NCI-H446 (cell line): ENCODE data around the gene MVP.
A peak's percentile ranks its signal among the peaks of the same experiment; 100 is the strongest.
"Not testable (repeated sequence)": the region's sequence is repeated elsewhere in the genome, so short reads cannot be mapped to it uniquely, and the experiment has no call there.

Source experiments
- DNase-seq, 2 experiments: peaks; one replicate each; lab custom pipeline; 2025; lab: John Stamatoyannopoulos, UW

The MVP gene

GRCh38 chr16:29815032-29815721 lies 5.1 kb upstream of the MVP start:
- peak in 1 of 2 experiments; percentile 50 for DNase-seq

GRCh38 chr16:29815793-29816693 lies 4.2 kb upstream of the MVP start, which contains the start of gene PAGR1:
TSS of gene PAGR1 (plus strand) at chr16:29816152. CDS start at chr16:29816526, 374 bp downstream.
- peak; percentile 96 to 99 for DNase-seq

- peak in 1 of 2 experiments; percentile 58 for DNase-seq
These were observed 3.4 kb upstream of the MVP start for GRCh38 chr16:29816694-29817441.

GRCh38 chr16:29818082-29818481 lies 2.2 kb upstream of the MVP start:
- no peak for DNase-seq

- DNase-seq, result no peak
These were observed 756 bp upstream of the MVP start for GRCh38 chr16:29819506-29819905.

- DNase-seq, result peak in 1 of 2 experiments; percentile 55
These were observed 724 bp downstream of the MVP start for GRCh38 chr16:29820730-29821642.

- DNase-seq, result no peak
These were observed 1.4 kb downstream of the MVP start for GRCh38 chr16:29821643-29822115.

- DNase-seq, result peak in 1 of 2 experiments; percentile 32
These were observed 4.4 kb downstream of the MVP start for GRCh38 chr16:29824589-29825144.

- DNase-seq, result peak; percentile 81 to 96
These were observed 5.1 kb downstream of the MVP start for GRCh38 chr16:29825145-29826044.

- DNase-seq, result no peak
These were observed 6.1 kb downstream of the MVP start for GRCh38 chr16:29826342-29826695.

- no peak for DNase-seq
These were observed 10.5 kb downstream of the MVP start for GRCh38 chr16:29830774-29831173.

- DNase-seq, result no peak
These were observed 11.2 kb downstream of the MVP start for GRCh38 chr16:29831490-29831889.

- DNase-seq, result not testable (repeated sequence)
These were observed 13.0 kb downstream of the MVP start for GRCh38 chr16:29833219-29833618.

GRCh38 chr16:29834079-29834478 lies 13.8 kb downstream of the MVP start:
- DNase-seq, result no peak

- no peak for DNase-seq
These were observed 15.7 kb downstream of the MVP start for GRCh38 chr16:29835926-29836325.

GRCh38 chr16:29836623-29837022 lies 16.4 kb downstream of the MVP start:
- DNase-seq, result no peak

- no peak for DNase-seq
These were observed 17.6 kb downstream of the MVP start for GRCh38 chr16:29837841-29838240.

GRCh38 chr16:29839822-29840221 lies 19.6 kb downstream of the MVP start:
- DNase-seq, result no peak

- no peak for DNase-seq
These were observed 20.0 kb downstream of the MVP start for GRCh38 chr16:29840240-29840639.

- no peak for DNase-seq
These were observed 21.4 kb downstream of the MVP start for GRCh38 chr16:29841631-29842030.
